Colonic mucosa (tissue), 4 donors: Measurements from ENCODE around the gene TAF15. TPM values are rescaled to one million over a fixed set of nuclear protein-coding genes. Genes with fewer than 3 reads are reported as not detected.

Experiments used
- DNase-seq: peaks from one replicate; pipeline ENCODE4 v3.0.0-alpha.2; 2020
- H3K27ac ChIP-seq: fragments of 200-600 bp; one replicate; pipeline ENCODE4 v1.8.0; 2021
- H3K27me3 ChIP-seq: fragments of 200-600 bp; one replicate; pipeline ENCODE4 v1.8.0; 2021
- H3K36me3 ChIP-seq: fragments of 200-600 bp; one replicate; pipeline ENCODE4 v1.8.0; 2021
- H3K4me1 ChIP-seq: fragments of 200-600 bp; one replicate; pipeline ENCODE4 v1.8.0; 2021; ENCODE audit warnings: mild to moderate bottlenecking
- H3K4me3 ChIP-seq: fragments of 200-600 bp; one replicate; pipeline ENCODE4 v1.8.0; 2021
- H3K9ac ChIP-seq, 2 donors: one replicate each; pipeline ENCODE4 v1.7.0; 2013; ENCODE audit warnings: control low read depth in 2 of 2, low read depth in 2 of 2, low read length in 2 of 2
- H3K9me3 ChIP-seq: fragments of 200-600 bp; one replicate; pipeline ENCODE4 v1.8.0; 2021
- CTCF ChIP-seq: fragments of 200-600 bp; IDR thresholded peaks from one replicate; pipeline ENCODE4 v1.8.0; 2022; ENCODE audit warnings: antibody characterized with exemption, mild to moderate bottlenecking
- intact Hi-C: fragments of 100-400 bp; cut with DNase I; formaldehyde crosslinking; loops from one replicate; pipeline ENCODE4 v1.14.1; 2022
- total RNA-seq, 2 donors: library from RNA; stranded (reverse); fragmentation: NEBNext Ultra II Directional in 1 of 2; extraction: Animal tissue kit (Norgen Biotek cat#: 25700) in 1 of 2; gene quantifications; one replicate each; pipeline ENCODE4 v1.2.1, GENCODE V29; 2021
- donor health status: healthy.
- donor health status: DM: no; HTN: no; CAD: no.
- donor health status: DM: no; HTN: no; CAD: no.

The TAF15 gene
- total RNA-seq, 2 donors from 2014 or later = 132 to 218 TPM

DNA sequence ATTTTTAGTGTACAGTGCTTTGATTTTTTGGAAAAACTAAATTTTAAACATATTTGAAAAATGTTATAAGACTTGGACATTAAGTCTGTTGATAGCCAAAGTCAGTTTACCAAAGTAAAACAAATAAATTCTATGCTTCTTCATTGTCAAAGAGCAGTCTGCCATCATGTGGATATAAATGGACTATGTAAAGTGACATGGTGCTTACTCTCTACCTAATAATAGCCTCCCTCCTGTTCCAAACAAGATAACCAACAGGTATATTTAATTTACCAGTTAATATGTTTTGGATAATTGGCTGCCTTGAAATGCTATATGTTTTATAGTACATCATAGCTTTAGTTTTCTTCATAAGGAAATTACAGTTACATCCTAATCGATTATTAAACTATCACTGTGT, 15.9 kb downstream of the TAF15 start:
- no peak for TF ChIP-seq CTCF
- no peak overlapping the region for H3K4me3 ChIP-seq
- intact Hi-C loops = no loop called here
- no peak for DNase-seq
- no peaks in the 10 kb centered on the region for H3K4me1 ChIP-seq
- no peak overlapping the region for H3K27ac ChIP-seq
- H3K9ac ChIP-seq = no peak overlapping the region
- peaks cover 10% of the 10 kb centered on the region for H3K36me3 ChIP-seq
- H3K27me3 ChIP-seq = no peaks in the 10 kb centered on the region
- H3K9me3 ChIP-seq = no peaks in the 10 kb centered on the region

GRCh38 chr17:35841101-35841500, 31.8 kb downstream of the TAF15 start:
- Histone ChIP-seq H3K4me3 (no peak overlapping the region), H3K9ac (no peak overlapping the region), H3K27ac (no peak overlapping the region), H3K9me3 (no peaks in the 10 kb centered on the region), H3K36me3 (peaks cover 30% of the 10 kb centered on the region), H3K27me3 (no peaks in the 10 kb centered on the region), H3K4me1 (no peaks in the 10 kb centered on the region)
- no peak for DNase-seq
- no peak for TF ChIP-seq CTCF
- intact Hi-C loops = no loop called here

DNA sequence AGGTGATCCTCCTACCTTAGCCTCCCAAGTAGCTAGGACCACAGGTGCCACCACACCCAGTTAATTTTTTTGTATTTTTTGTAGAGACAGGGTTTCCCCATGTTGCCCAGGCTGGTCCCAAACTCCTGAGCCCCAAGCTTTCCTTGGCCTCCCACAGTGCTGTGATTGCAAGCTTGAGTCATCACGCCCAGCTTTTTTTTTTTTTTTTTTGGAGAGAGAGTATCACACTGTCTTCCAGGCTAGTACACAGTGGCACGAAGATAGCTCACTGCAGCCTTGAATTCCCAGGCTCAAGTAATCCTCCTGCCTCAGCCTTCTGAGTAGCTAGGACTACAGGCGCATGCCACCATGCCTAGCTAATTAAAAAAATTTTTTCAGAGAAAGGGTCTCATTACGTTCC, 32.2 kb downstream of the TAF15 start:
- no peaks in the 10 kb centered on the region for H3K4me1 ChIP-seq
- H3K27me3 ChIP-seq = no peaks in the 10 kb centered on the region
- H3K9me3 ChIP-seq = no peaks in the 10 kb centered on the region
- H3K36me3 ChIP-seq = peaks cover 30% of the 10 kb centered on the region
- no peak overlapping the region for H3K9ac ChIP-seq
- intact Hi-C loops = no loop called here
- no peak overlapping the region for H3K4me3 ChIP-seq
- TF ChIP-seq CTCF = no peak
- no peak overlapping the region for H3K27ac ChIP-seq
- no peak for DNase-seq

DNA sequence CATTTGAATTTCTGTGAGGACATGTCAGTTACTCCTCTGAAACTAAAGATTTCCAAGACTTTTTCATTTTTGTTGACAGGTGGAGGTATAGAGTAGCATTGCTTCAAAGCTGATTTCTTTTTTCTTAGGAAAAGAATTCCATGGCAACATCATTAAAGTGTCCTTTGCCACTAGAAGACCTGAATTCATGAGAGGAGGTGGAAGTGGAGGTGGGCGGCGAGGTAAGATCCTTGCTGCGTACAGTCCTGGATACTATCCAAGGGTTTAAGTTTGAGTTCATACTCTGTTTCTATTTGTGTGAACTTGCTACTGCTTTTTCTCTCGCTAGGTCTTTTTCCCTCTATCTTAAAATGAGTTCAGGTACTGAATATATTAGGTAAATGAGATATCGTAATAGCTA, 33.0 kb downstream of the TAF15 start:
- no peak for DNase-seq
- no peaks in the 10 kb centered on the region for H3K9me3 ChIP-seq
- TF ChIP-seq CTCF = no peak
- H3K36me3 ChIP-seq = peaks cover 30% of the 10 kb centered on the region
- intact Hi-C loops = no loop called here
- H3K27me3 ChIP-seq = no peaks in the 10 kb centered on the region
- no peak overlapping the region for H3K4me3 ChIP-seq
- no peaks in the 10 kb centered on the region for H3K4me1 ChIP-seq
- H3K9ac ChIP-seq = no peak overlapping the region
- no peak overlapping the region for H3K27ac ChIP-seq

DNA sequence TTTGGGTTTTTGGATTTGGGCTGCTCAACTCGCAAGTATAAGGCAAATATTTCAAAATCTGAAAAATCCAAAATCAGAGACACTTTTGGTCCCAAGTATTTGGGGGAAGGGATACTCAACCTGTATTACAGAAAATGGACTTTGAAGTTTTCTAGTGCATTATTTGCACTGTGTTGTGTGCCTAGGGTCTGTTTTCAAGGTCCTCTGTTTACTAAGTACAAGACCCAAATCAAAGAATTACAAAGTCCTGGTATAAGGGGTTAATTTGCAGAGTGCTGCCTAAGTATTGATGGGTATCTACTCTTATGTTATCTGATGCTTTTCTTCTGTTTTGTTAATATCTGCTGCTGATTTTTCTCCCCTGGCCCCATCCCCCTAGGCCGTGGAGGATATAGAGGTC, 34.4 kb downstream of the TAF15 start:
- H3K9me3 ChIP-seq = no peaks in the 10 kb centered on the region
- H3K4me1 ChIP-seq = no peaks in the 10 kb centered on the region
- no peak overlapping the region for H3K27ac ChIP-seq
- no peak for TF ChIP-seq CTCF
- H3K9ac ChIP-seq = no peak overlapping the region
- H3K36me3 ChIP-seq = peaks cover 22% of the 10 kb centered on the region
- intact Hi-C loops = no loop called here
- H3K4me3 ChIP-seq = no peak overlapping the region
- no peak for DNase-seq
- H3K27me3 ChIP-seq = no peaks in the 10 kb centered on the region

GRCh38 chr17:35844547-35844946, 35.3 kb downstream of the TAF15 start:
- no peak for DNase-seq
- Histone ChIP-seq H3K27ac (no peak overlapping the region), H3K4me3 (no peak overlapping the region), H3K9me3 (no peaks in the 10 kb centered on the region), H3K4me1 (no peaks in the 10 kb centered on the region), H3K36me3 (peaks cover 22% of the 10 kb centered on the region), H3K9ac (no peak overlapping the region), H3K27me3 (no peaks in the 10 kb centered on the region)
- no peak for TF ChIP-seq CTCF
- intact Hi-C loops = no loop called here
